ES-I3 (cell line): Measurements from ENCODE around the gene TMEM43.

ENCODE experiments used
- H3K36me3 ChIP-seq: 2 replicates; pipeline ENCODE4 v1.6.1; 2013; ENCODE audit warnings: mild to moderate bottlenecking, low read length, control low read depth, moderate library complexity; ENCODE audit not compliant: insufficient read depth
- H3K4me1 ChIP-seq: 2 replicates; pipeline ENCODE4 v1.6.1; 2013; ENCODE audit warnings: mild to moderate bottlenecking, control low read depth, low read length; ENCODE audit not compliant: insufficient read depth
- H3K9ac ChIP-seq: 2 replicates; pipeline ENCODE4 v1.6.1; 2013; ENCODE audit warnings: low read depth, mild to moderate bottlenecking, low read length, moderate library complexity
- H3K9me3 ChIP-seq: 2 replicates; pipeline ENCODE4 v1.6.1; 2013; ENCODE audit warnings: mild to moderate bottlenecking, low read length, moderate library complexity; ENCODE audit not compliant: control insufficient read depth, insufficient read depth

The TMEM43 gene

DNA sequence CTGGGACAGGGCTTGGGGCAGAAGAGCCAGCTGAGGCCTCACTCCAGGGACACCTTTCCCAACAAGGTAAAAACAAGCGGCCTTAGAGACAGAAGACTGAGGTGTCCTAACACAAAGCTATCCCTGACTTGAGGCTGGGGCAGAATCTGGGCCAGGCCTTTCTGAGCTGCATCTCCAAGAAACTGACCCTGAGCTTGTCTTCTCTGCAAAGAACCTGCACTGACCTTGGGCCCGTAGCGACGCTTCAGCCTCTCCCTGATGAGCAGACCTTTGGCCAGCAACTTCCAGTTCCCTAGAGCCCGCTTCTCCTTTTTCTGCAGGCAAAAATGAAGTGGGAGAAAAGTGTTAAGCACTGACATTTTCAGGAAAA lies 22.2 kb downstream of the TMEM43 start:
- H3K9ac ChIP-seq: no peak overlapping the region
- H3K9me3 ChIP-seq: no peaks in the 10 kb centered on the region
- H3K4me1 ChIP-seq: peaks cover 31% of the 10 kb centered on the region
- H3K36me3 ChIP-seq: peaks cover 18% of the 10 kb centered on the region; the same call in 1 of the 2 replicates

DNA sequence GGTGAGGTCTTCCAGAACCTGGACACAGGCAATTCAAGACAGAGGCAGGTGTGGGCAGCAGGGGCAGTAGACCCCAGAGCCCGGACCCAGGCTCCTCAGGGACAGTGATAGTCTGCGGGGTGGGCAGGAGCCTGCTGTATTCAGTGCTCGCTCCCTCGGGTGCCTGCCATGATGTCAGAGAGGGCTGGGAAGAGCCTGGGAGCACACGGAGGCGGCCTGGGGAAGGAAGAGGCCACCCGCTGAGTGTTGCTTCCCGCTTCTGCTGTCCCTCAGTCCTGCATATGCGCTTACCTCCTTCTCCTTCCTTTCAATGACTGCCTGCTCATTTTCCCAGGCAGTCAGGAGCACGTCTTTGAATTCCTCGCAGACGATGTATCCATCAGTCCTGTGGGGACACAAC lies 22.8 kb downstream of the TMEM43 start:
- Histone ChIP-seq H3K9me3 (no peaks in the 10 kb centered on the region), H3K4me1 (peaks cover 31% of the 10 kb centered on the region), H3K36me3 (peaks cover 16% of the 10 kb centered on the region; the same call in 1 of the 2 replicates), H3K9ac (no peak overlapping the region)

DNA sequence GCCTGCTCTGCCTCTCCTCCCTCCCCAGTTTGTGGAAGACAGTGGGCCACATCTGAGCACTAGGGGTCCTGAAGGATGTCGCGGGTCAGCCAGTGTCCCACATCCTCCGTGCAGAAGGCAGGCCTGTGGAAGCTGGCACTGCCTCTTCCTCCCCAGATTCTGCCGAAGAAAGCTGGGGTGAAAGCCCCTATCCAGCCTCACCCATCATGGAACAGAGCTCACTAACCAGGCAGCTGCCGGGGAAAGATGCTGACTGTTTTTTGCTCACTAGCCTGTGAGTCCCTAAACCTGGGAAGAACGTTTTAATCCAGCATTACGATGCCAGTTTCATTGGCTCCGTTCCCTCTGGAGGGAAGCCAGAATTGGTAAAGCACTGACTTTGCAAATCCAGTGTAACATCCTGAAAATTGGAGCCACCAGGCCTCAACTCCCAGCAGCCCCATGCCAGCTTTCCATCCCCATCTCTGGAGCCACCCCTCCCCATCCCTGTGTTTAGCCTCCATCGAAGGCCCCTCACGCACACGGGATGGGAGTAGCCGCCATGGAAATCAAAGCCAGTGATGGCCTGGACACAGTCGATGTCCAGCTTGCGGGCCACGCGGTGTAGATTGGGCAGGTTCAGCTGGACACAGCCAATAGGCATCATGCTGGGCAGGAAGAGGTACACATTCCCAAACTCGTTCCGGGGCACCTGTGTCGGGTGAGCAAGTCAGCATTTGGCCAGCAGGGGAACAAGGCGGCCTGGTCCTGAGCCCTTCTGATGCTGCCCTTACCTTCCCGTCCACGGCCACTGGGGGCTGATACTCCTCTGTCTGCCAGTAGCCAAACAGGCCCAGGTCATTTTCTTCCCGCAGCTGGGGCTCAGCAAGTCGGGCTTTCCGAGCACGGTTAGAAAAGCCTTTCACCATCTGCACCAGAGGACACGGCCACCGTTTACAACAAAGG lies 23.5 kb downstream of the TMEM43 start:
- H3K4me1 ChIP-seq: peaks cover 25% of the 10 kb centered on the region
- H3K9me3 ChIP-seq: no peaks in the 10 kb centered on the region
- H3K9ac ChIP-seq: no peak overlapping the region
- H3K36me3 ChIP-seq: peaks cover 16% of the 10 kb centered on the region; the same call in 1 of the 2 replicates

DNA sequence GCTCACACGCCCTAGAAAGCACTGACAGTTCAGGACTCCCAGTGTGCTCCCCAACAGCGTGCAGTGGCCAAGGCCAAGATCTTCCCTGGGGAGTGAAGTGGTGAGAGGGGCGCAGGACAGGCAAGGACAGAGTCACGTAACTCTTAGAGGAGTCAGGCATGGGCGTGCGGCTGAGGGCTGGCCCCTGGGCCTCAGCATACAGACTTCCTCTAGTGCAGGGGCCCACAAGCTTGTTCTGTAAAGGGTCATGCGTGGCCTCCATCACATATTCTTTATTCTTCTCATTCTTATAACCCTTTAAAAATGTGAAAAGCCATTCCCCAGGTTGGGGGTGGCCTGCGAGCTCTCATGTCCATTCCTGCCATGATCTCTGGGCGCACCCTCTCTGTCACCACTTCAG lies 25.2 kb downstream of the TMEM43 start:
- Histone ChIP-seq H3K36me3 (peaks cover 21% of the 10 kb centered on the region), H3K9me3 (no peaks in the 10 kb centered on the region), H3K9ac (no peak overlapping the region), H3K4me1 (peaks cover 12% of the 10 kb centered on the region; the same call in 1 of the 2 replicates)

DNA sequence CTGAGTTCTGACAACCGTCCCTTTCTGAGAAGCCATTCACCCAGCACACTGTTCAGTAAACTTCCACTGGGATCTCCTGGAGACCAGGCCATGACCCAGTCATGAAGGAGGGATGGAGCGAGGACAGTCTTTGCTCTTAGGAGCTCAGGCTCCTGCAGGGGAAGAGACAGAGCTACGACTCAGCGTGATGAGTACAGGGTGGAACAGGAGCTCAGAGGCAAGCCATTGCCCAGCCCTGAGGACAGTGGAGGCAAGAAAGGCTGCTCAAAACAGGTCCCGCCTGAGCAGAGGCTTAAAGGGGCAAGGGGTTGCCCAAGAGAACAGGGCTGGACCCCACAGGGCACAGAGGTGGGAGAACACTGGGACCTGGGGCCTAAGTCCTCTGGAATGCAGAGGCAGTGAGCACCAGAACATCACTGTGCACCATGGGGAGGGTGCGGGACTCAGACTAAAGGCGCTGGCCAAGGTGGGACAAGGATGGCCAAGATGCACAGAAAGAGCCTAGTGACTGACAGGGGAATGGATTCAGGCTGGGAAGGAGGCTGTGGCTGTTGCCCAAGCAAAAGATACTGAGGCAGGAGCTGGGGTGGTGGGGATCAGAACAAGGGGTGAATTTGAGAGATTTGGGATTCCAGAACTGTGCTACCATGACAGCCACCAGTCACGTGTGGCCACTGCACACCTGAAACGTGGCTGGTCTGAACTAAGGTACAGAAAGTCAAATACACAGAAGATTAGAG lies 25.8 kb downstream of the TMEM43 start:
- peaks cover 18% of the 10 kb centered on the region for H3K36me3 ChIP-seq
- no peak overlapping the region for H3K9ac ChIP-seq
- H3K4me1 ChIP-seq: peaks cover 8% of the 10 kb centered on the region; the same call in 1 of the 2 replicates
- H3K9me3 ChIP-seq: no peaks in the 10 kb centered on the region

DNA sequence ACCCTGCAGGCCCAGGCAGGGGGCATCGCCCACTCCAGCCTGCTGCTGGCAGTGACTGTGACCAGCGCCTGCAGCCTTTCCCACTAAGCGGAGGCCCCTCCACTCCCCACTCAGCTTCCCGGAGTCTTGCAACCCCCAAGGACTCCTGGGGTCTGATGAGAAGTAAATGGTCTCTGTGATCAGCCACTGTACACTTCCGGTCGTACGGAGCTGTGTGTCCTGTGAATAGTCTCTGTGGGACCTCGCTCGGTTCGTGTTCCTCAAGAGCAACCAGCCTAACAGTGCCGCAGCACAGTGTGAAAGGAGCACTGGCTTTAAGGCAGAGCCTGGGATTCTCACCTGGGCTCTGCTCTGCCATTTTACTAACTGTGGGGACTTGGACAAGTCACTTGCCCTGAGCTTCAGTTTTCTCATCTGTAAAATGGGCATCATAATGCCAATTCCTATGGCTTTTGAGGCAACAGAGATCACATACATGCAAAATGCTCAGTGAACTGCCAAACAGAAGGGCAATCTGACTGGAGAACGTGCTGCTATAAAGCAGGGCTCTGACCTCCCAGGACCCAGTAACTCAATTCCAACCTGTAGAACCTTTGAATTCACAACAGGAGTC lies 26.7 kb downstream of the TMEM43 start:
- H3K9ac ChIP-seq: no peak overlapping the region
- no peaks in the 10 kb centered on the region for H3K9me3 ChIP-seq
- peaks cover 8% of the 10 kb centered on the region; the same call in 1 of the 2 replicates for H3K4me1 ChIP-seq
- H3K36me3 ChIP-seq: peaks cover 19% of the 10 kb centered on the region

DNA sequence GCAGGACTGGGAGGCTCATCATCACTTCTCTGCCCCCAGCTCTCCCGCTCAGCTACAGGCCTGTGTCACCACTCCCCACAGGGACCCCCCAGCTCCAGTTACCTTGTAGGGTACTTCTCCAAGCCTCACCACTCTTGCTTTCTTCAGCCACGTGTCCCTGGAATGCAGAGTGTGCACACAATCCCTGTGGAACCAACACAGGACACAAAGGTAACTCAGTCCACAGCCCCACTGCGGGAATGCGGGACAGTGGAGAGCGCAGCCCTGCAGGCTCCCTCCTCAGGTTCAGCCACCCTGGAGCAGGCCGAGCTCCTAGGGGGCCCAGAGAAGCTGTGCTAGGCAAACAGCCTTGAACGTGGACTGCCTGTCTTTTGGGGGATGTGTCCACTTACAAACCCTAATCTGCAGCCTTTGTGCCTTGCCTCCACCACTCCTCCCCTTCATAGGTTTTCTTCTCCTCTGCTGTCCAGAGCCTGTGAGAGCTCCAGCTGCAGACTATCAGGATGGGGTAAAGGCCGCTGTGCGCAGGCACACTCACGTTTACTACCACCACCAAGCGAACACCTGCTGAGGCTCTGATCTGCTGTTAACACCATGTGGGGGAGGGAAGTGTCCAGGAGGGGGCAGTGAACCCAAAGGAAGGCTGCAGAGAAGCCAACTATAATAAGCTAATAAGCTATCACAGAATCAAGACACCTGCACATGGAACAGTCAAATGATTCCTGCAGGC lies 27.5 kb downstream of the TMEM43 start:
- Histone ChIP-seq H3K36me3 (peaks cover 21% of the 10 kb centered on the region), H3K9ac (no peak overlapping the region), H3K4me1 (peaks cover 8% of the 10 kb centered on the region; the same call in 1 of the 2 replicates), H3K9me3 (no peaks in the 10 kb centered on the region)

DNA sequence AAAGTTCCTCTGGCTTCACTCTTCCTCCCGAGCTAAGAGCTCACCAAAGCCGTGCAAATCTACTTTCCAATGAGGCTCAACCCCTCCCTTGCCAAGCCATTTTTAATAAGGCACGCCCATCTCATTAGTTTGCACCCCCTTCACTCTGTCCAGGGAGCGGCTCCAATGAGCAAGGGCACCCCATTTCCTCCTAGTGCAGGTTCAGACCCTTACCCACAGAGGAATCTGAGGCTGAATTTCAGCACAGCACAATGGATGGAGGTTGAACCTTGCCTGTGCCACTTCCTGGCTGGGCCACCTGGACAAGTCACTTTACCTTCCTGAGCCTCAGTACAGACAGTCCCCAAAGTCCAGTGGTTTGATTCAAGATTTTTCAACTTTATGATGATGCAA lies 28.1 kb downstream of the TMEM43 start:
- Histone ChIP-seq H3K36me3 (peaks cover 26% of the 10 kb centered on the region), H3K9ac (no peak overlapping the region)

DNA sequence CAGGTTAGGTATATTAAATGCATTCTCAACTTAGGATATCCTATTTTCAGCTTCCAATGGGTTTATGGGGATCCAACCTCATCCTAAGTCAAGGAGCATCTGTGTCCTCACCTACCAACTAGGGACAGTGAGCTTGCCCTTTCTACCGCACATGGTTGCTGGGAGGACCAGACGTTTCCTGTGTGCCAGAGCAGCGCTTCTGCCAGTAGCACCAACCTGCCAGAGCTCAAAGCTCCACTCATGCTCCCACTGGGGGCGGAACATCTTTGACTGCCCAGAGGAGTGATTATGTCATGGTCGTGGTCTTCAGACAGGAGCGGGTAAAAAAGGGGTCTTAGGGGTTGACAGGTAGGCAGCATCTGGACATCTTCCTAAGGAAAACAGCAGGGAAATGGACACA lies 28.8 kb downstream of the TMEM43 start:
- no peaks in the 10 kb centered on the region for H3K9me3 ChIP-seq
- peaks cover 33% of the 10 kb centered on the region for H3K36me3 ChIP-seq
- no peaks in the 10 kb centered on the region; the same call in 1 of the 2 replicates for H3K4me1 ChIP-seq
- H3K9ac ChIP-seq: no peak overlapping the region

More for the DNA sequence above, 28.1 kb downstream of the TMEM43 start:
- Histone ChIP-seq H3K4me1 (peaks cover 5% of the 10 kb centered on the region; the same call in 1 of the 2 replicates), H3K9me3 (no peaks in the 10 kb centered on the region)

DNA sequence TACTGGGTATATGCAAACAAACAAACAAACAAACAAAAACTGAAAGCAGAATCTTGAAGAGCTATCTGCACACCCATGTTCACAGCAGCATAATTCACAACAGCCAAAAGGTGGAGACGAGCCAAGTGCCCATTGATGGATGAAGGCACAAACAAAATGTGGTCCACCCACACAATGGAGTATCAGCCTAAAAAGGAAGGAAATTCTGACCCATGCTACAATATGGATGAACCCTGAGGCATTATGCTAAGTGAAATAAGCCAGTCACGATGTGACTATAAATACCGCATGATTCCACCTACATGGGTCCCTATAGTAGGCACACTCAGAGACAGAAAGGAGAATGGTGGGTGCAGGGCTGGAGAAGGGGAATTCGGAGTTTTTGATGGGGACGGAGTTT lies 29.4 kb downstream of the TMEM43 start:
- Histone ChIP-seq H3K9me3 (no peaks in the 10 kb centered on the region), H3K9ac (no peak overlapping the region), H3K4me1 (no peaks in the 10 kb centered on the region), H3K36me3 (peaks cover 39% of the 10 kb centered on the region)

DNA sequence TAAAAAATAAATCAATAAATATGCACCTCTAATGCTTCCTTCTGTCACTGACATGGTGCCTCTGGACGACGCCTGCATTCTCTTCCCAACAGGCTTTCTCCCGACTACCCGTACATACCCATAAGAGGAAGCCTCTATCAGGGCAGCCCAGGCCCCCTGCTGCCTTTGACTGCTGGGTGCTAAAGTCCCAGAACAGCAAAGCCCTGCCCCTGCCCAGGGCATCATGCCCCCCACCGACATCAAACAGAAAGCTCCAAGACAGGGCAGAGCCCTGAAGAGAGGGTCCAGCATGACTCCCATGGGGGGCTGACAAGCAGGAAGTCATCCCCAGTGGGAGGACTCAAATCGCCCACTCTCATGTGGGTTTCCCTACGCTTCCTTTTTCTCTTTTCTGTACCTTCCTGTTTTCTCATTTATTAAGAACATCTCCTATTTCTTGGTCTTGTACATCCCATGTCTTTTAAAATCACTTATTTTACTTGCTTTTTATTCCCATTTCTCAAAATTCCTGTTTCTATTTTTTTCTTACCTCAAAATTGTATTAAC lies 30.1 kb downstream of the TMEM43 start:
- Histone ChIP-seq H3K9ac (no peak overlapping the region), H3K9me3 (no peaks in the 10 kb centered on the region), H3K36me3 (peaks cover 45% of the 10 kb centered on the region), H3K4me1 (no peaks in the 10 kb centered on the region)

DNA sequence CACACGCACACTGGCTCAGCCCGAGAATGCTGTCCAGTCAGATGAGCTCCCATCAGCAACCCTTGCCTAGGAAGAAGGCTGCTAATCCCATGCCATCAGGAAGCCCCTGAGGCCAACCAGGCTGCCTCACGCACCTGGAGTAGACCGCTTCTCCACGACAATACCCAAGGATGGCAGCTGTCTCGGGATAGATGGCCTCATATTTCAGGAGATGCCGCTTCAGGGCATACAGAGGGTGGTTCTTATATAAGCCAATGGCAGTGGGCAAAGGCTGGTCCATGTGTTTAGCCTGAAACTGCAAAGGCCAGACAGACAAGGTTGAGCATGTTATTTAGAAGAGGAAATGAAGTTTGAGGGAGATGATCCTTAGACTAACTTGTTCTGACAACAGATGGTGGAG lies 31.3 kb downstream of the TMEM43 start:
- H3K4me1 ChIP-seq: no peaks in the 10 kb centered on the region
- peaks cover 53% of the 10 kb centered on the region for H3K36me3 ChIP-seq
- H3K9ac ChIP-seq: no peak overlapping the region
- H3K9me3 ChIP-seq: no peaks in the 10 kb centered on the region

DNA sequence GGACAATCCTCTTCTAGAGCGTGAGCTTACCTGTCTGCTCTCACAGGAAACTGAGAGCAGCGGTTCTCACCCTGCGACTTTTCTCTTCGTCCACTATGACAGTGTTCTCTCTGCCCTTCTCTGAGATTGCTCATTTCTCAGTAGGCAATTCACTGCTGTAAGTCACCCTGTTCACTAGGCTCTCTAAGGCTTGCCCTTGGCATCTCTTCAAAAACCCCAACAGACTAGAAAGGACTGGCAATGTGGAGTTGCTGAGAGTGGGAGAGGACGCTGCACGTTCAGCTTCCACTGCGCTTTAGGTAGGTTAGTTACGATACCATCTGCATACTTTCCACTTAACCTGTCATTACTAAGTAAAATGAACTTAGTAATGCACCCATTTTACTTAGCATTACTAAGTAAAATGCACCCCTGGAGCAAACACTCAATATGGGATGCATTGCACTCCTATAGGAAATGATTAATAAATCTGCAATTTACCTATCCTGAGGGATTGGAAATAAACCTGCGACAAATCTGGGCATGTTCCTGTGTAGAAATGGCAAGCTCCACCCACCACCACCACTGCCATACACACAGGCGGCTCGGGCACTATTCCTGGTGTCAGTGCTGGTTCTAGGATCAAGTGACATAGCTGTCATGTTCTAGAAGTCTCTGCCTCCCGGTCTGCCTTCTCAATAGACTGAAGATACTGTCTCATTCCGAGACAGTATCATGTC lies 32.1 kb downstream of the TMEM43 start:
- Histone ChIP-seq H3K9me3 (no peaks in the 10 kb centered on the region), H3K4me1 (no peaks in the 10 kb centered on the region), H3K36me3 (peaks cover 50% of the 10 kb centered on the region), H3K9ac (no peak overlapping the region)
